ENCODE data around the gene ERMAP.

ERMAP gene

GRCh38 chr1:42786097-42786496 lies 30.8 kb upstream of the ERMAP start:
- no peak for TF ChIP-seq CTCF (conservative IDR thresholded peaks at IDR 0.05; ENCODE audit: low read length)
- no peak for DNase-seq (ENCODE audit: low read depth)
- no peak overlapping the region for H3K4me3 ChIP-seq (ENCODE audit: low read length)

- TF ChIP-seq CTCF (conservative IDR thresholded peaks at IDR 0.05; ENCODE audit: low read length): no peak
- H3K4me3 ChIP-seq (ENCODE audit: low read length): no peak overlapping the region
- no peak for DNase-seq (ENCODE audit: low read depth)
Measured at GRCh38 chr1:42788021-42788420, 28.9 kb upstream of the ERMAP start.

- no peak for DNase-seq (ENCODE audit: low read depth)
- no peak overlapping the region for H3K4me3 ChIP-seq (ENCODE audit: low read length)
- no peak for TF ChIP-seq CTCF (conservative IDR thresholded peaks at IDR 0.05; ENCODE audit: low read length)
Measured at GRCh38 chr1:42793824-42794223, 23.1 kb upstream of the ERMAP start.

- TF ChIP-seq CTCF (conservative IDR thresholded peaks at IDR 0.05; ENCODE audit: low read length): no peak
Measured at GRCh38 chr1:42797414-42797813, 19.5 kb upstream of the ERMAP start.

GRCh38 chr1:42797979-42798378 lies 18.9 kb upstream of the ERMAP start:
- peak; percentile 23 for DNase-seq (ENCODE audit: low read depth)
- no peak for TF ChIP-seq CTCF (conservative IDR thresholded peaks at IDR 0.05; ENCODE audit: low read length)
- no peak overlapping the region for H3K4me3 ChIP-seq (ENCODE audit: low read length)

More at GRCh38 chr1:42797414-42797813, 19.5 kb upstream of the ERMAP start:
- no peak overlapping the region for H3K4me3 ChIP-seq (ENCODE audit: low read length)
- DNase-seq (ENCODE audit: low read depth): no peak

GRCh38 chr1:42801832-42802473 lies 15.0 kb upstream of the ERMAP start:
- peak; percentile 86 for DNase-seq (ENCODE audit: low read depth)
- TF ChIP-seq CTCF (conservative IDR thresholded peaks at IDR 0.05; ENCODE audit: low read length): no peak
- H3K4me3 ChIP-seq (ENCODE audit: low read length): peak overlapping the region; percentile 19

- DNase-seq (ENCODE audit: low read depth): no peak
- no peak overlapping the region for H3K4me3 ChIP-seq (ENCODE audit: low read length)
- no peak for TF ChIP-seq CTCF (conservative IDR thresholded peaks at IDR 0.05; ENCODE audit: low read length)
Measured at GRCh38 chr1:42806171-42806570, 10.8 kb upstream of the ERMAP start.
